ENCODE data around the gene VWA5A.
"Not testable (repeated sequence)": the region's sequence is repeated elsewhere in the genome, so short reads cannot be mapped to it uniquely, and the experiment has no call there.

VWA5A gene

DNA sequence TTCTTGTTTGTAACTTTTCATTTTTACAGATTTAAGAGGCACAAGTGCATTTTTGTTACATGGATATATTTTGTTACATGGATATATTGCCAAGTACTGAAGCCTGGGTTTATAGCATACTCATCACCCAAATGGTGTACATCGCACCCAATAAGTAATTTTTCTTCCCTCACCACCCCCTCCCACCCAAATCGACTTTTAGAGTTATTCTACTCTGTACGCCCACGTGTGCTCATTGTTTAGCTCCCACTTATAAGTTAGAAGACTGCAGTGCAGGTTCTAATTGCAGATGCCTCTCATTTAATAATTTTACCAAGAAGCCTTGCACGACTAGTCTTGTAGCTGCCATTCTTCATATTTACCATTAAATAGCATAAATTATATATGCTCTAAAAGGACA lies 20.5 kb upstream of the VWA5A start:
- no peak for DNase-seq (ENCODE audit: low read depth, low spot score)

DNA sequence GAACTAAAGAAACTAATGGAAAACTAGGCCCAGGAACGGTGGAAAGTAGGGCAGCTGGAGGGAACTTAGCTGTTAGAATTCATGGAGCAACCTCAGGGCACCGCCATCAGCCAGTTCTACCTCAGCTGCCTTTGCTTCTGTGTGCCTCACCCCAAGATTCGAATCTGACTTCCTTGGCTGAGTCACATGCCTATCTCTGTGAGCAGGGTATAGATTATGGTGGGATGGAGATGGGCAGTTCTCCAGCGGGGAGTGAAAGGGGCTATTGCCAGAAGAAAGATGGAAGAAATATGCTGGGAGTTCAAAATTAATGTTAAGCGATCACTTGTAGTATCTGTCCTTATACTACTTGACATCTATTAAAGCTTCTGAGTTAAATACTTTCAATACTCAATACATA lies 18.9 kb upstream of the VWA5A start:
- DNase-seq (ENCODE audit: low read depth, low spot score), result no peak

DNA sequence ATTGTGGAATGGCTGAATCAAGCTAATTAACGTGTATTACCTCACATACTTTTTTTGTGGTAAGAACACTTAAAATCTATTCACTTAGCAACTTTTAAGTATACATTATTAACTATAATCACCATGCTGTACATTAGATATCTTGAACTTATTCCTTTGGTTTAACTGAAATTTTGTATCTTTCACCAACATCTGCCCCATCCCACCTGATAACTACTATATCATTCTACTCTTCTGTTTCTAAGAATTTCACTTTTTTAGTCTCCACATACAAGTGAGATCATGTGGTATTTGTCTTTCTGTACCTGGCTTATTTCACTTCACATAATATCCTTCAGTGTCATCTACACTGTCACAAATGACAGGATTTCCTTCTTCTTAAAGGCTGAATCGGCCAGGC lies 17.1 kb upstream of the VWA5A start:
- DNase-seq (ENCODE audit: low read depth, low spot score), result no peak

DNA sequence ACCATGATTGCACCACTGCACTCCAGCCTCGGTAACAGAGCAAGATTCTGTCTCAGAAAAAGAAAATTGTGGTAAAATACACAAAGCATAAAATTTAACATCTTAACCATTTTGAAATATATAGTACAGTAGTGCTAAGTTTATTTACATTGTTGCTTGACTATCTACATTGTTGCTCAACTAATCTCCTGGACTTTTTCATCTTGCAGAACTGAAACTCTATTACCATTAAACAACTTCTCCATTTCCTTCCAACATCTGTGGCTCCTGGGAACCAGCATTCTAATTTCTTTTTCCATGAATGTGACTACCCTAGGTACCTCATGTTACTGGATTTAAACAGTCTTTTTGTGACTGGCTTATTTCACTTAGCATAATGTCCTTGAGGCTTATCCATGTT lies 13.5 kb upstream of the VWA5A start:
- no peak for DNase-seq (ENCODE audit: low read depth, low spot score)

DNA sequence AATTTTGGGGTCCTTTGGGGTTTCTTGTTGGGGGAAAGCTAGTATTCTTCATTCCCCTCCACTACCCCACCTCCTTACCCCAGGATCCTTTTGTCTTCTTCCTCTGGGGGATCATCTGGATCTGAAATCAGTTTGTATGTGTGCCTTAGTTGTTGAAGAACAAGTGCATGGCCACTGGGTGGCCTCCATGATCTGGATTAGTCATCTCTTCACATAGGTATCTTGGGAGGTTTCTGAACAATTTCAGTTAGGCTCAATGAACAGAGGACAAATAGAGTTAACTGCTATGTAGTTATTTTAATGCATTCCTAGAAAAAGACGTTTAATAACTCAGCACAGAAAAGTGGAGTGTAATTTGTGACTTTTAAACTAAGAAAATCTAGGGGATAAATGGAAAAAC lies 7.1 kb upstream of the VWA5A start:
- no peak for DNase-seq (ENCODE audit: low read depth, low spot score)

DNA sequence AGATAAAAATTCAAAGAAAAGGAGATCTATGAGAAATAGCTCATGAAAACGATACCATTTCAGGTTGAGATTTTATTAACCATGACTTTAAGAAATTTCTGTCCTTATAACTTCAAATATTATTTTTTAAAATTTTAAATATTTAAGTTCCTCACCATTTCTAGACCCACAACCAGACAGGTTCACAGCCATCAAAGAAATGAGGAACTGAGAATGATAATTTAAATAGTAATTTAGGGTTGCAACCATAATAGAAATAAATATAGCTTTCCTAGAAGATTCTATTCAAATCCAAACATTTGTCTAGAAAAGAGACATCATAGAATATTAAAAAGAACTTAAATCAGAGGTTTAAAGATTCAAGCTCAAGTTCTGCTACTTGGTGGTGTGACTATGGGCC lies 5.9 kb upstream of the VWA5A start:
- no peak for DNase-seq (ENCODE audit: low read depth, low spot score)

DNA sequence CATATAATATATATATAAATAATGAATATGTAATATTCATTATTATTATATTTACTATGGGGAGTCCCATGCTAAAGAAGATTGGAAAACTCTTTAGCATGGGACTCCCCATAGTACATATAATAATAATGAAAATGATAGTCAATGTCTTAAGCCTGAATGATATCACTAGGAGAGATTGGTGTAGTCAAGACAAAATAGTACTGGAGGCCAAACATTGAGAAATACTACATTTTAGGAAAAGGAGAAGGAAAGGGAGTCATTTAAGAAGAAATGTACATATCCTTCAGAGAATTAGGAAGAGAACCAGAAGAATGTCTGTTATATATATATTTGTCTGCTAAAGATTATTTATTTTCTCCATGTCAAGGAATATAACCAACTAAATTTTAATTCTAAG lies 5.0 kb upstream of the VWA5A start:
- DNase-seq (ENCODE audit: low read depth, low spot score), result no peak

DNA sequence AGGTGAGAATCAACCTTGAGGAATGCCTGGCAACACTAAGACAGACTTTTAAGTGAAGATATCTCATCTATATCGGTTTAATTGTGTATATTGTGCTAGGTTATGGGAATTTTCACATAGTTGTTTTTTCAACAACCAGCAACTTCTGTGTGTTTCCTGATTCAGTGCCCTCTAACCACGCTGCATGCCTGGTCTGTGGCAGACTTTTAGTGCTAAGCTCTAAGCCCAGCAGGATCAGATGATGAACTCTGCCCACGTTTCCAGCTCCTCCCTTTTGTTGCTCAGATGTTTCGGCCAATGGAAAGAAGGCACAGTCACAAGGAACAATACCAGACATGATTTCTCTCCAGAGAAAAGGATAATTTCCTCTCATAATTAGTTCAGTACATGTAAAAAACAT lies 1.4 kb upstream of the VWA5A start:
- no peak for DNase-seq (ENCODE audit: low read depth, low spot score)

DNA sequence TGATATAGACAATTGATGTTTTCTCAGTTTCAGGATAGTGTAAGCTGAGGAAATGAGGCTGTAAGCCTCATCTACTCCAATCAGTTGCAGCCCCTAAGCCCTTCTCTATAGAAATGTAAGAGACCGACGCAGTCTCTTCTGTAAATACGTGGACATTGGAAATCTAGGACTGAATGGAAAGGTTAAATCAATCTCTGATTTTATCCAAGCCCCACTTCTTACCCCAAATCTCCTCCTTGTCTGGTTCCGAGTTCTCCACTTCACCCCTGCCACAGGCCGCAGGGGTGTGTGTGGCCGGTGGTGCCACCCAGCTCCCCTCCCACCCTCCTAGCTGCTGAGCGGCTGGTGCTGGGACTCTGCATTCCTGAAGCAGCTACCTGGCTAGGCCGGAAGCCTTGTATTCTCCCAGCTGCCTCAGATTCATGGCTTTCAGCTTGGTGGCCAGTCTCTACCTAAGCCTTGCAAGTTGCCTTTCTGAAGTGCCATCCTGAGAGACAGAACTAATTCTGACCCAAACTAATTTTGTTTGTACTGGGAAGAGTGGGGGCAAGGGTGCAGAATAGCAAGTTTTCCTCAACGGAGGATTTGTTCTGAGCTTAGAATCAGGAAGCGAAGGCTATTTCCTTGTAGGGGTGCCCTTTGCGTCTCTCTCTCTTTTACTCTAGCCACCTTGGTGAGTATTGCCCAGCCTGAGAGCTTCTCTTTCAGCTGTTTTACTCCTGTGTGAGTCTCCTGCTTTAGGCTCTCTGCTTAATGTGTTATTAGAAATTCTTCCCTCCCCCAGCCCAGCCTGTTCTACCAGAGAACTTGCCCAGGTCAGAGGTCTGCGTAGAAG lies 749 bp downstream of the VWA5A start:
- DNase-seq (ENCODE audit: low read depth, low spot score), result no peak

DNA sequence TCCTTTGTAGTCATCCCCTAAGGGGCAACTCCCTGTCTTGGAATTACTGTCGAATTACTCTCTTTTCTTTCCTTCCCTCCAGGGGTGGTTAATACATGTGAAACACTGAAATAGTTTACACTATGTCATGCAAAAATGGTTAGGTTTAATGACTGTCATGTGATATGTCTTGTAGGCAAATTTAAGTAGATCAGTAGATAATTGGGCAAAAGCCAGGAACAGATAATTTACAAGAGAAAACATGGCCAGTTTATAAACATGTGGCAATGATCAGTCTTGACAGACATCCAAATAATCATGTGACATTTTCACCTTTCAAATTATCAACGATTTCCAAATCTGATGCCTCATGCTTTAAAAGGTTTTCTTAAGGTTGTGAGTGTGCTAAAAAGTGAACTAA lies 3.9 kb downstream of the VWA5A start:
- no peak for DNase-seq (ENCODE audit: low read depth, low spot score)

DNA sequence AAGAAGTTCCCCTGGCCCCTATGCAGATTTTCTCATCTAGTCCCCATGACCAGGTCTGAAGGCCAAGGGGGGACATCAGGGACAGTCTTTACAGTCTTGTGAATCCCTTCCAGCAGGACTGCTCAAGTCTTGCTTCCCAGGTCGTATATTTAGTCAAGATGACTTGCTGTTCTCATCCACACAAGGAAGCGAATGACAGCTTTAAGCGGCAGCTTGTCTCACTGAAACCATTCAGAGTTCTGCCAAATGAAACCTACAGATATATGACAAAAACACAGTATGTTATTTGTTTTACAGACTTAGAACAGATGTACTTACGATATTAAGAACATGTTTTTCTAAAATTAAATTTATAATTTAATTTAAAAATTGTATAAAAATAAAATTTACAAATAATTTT lies 5.6 kb downstream of the VWA5A start:
- DNase-seq (ENCODE audit: low read depth, low spot score), result no peak

DNA sequence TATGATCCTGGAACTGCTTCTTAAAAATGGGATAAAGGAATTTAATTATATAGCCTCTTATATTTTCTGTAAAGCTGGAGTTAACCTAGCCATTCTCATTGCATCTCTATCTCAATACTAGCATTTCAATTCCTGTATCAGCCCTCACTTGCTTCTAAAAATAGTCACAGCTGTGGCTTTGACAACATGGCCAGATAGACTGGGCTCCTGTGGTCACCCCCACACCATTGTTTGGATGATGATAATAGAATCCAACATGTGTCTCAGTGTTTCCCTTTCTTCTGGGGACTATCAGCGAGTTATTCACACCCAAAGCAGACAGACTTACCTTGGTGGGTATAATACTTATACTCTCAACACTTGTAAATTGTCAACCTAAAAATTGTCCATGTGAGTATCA lies 6.9 kb downstream of the VWA5A start:
- DNase-seq (ENCODE audit: low read depth, low spot score), result no peak

DNA sequence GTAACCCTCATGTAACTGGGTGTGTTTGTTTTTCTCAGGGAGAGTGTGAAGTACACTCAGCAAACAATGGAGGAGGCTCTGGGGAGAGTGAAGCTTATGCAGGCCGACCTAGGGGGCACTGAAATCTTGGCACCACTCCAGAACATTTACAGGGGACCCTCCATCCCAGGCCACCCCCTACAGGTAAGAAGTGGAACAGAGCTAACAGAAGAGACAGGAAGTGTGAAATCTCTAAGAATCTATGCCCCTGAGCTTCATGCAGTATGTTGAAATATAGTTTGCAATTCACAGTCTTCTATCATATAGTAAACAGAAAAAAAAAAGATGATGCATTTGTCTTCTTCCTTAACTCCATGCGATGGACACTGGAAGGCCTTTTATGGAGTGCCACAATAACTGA lies 8.4 kb downstream of the VWA5A start:
- no peak for DNase-seq (ENCODE audit: low read depth, low spot score)

DNA sequence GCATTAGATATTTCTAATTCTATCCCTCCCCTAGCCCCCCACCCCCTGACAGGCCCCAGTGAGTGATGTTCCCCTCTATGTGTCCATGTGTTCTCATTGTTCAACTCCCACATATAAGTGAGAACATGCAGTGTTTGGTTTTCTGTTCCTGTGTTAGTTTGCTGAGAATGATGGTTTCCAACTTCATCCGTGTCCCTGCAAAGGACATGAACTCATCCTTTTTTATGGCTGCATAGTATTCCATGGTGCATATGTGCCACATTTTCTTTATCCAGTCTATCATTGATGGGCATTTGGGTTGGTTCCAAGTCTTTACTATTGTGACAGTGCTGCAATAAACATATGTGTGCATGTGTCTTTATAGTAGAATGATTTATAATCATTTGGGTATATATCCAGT lies 11.9 kb downstream of the VWA5A start:
- DNase-seq (ENCODE audit: low read depth, low spot score), result not testable (repeated sequence)

DNA sequence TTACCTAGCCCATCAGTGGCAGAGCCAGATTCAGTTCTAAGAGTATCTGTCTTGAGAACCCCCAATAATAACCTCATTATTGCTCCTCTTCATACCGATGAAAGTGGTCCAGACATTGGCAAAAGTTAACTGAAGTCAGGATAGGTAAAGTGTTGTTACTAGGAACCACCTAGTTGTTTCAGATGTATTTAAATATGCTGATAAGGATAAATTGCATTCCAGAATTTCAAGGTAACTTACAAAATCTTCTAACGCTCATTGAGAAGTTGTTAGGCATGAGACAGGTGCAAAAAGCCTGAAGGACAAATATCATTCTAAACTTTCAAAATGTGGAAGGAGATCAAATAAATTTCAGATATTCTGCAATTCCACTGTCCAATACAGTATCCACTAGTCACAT lies 27.8 kb downstream of the VWA5A start:
- no peak for DNase-seq (ENCODE audit: low read depth, low spot score)

DNA sequence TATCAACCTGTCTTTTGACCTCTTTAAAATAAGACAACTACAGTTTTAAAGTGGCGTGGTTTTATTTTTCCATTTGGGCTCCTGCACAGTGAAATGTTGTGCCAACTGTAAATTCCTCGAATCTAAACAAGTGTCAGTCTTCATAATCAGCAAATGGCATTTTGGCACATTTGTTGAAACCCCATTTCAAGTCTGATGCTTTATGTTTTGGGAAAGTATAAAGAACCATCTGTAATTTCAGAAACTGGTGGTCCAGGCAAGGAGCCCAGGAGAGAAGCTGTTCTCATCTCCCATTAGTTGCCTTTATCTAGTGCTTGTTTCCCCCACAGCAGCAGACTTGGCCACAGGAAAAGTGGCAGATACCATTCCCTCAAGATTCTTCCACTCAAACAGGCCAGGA lies 32.7 kb downstream of the VWA5A start:
- DNase-seq (ENCODE audit: low read depth, low spot score), result no peak

DNA sequence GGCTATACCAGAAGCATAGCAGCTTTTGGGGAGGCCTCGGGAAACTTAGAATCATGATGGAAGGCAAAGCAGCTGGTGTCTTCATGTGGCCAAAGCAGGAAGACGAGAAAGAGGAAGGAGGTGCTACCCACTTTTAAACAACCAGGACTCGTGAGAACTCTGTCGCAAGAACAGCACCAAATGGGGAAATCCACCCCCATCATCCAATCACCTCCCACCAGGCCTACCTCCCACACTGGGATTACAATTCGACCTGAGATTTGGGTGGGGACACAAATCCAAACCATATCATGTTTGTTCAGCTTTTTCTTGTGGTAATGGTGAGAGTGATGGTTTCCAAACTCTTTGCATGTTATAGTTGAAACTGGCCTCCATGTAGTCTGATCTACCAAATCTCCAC lies 35.4 kb downstream of the VWA5A start:
- no peak for DNase-seq (ENCODE audit: low read depth, low spot score)

DNA sequence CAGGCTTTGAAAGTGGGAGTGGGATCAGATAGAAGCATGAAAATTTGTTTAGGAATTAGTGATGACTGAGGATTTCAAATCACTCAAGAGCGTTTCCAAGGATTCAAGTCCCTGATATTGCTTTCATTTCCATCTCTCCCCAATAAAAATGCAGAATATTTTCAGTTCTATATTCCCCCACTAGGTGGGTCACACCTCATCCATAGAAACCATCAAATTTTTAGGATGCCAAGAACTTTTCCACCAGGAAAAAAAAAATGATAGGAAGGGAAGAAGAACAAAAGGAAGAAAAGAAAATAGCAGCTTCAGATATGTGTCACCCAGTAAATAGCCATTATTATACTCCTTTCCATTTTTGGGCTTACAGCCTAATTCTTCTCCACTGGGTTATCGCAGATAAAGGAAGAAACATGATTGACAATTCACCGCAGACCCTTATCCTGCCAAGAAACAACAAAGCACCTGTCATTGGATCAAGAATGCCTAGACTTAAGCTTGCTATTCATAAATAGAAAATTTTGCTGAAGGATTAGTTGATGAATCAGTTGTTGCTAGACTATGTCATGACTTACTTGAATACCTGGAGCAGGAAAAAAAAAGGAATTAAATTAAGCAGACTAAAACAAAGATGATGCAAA lies 37.6 kb downstream of the VWA5A start:
- DNase-seq (ENCODE audit: low read depth, low spot score), result no peak

DNA sequence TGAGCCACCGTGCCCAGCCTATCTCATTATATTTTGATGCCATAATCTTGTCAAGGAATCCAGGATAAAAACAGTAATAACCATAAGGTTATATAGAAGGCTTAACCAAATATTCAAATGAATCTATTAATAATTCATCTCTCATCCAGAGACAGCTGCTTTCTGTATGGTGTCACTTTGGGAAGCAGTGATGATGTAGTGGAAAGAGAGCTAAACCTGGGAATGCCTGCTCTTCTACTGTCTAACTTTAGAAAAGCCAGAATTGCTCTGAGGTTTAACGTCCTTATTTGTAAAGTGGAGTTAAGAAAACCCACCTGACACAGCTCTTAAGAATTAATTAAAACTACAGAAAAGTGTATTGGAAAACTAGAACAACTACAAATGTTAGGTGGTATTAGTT lies 38.6 kb downstream of the VWA5A start:
- no peak for DNase-seq (ENCODE audit: low read depth, low spot score)

DNA sequence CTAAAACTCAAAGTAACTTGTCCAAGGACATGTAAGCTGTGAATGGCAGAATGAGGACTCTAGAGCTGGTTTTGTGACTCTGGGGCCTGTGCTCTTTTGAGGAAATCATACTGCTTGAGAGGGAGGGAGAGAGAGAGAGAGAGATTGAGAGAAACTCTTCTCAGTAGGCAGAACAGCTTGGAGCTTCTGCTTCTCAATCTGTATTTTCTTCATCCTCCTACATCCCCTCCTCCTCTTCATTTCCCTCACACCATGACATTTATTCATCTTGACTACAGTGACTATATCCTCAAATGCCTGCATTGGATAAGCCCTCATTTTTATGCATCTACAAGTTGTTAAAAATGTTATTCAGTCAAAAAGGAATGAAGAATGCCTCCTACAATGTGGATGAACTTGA lies 44.2 kb downstream of the VWA5A start:
- DNase-seq (ENCODE audit: low read depth, low spot score), result no peak

DNA sequence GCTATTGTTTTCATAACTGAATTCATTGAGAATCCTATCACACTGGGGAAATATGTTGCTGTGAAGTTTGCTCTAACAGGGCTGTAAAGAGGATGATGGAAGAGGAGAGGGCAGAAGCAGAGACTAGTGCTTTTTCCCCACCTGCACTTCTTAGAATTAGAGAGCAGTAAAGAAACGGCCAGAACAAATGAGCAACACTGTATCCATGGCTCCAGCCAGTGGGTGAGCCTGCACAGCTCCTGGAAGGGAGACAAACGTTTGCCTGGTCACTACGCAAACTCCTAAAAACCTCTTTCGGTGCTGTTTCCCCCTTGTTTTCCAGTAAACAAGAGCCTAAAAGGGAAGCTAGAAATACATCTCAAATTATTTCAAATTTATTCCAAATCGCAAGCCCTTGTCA lies 45.7 kb downstream of the VWA5A start:
- no peak for DNase-seq (ENCODE audit: low read depth, low spot score)

DNA sequence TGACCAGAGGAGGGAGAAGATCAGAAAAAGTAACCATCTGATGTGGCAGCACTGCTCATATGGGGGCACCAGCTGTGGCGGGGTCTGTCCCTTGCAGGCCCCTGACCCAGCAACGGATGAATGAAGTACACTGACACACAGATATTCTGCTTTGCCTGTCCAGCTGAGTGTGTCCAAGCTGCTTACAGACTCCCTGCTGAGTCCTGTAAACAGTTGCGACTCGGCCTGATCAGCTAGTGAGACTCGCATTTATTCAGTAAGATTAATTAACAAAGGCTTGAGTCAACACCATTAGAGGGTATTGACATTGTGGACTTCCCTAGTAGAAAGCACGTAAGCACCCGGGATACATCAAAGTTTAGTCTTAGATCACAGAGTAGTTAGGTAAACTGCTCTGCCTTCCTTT lies 52.6 kb downstream of the VWA5A start:
- DNase-seq (ENCODE audit: low read depth, low spot score), result no peak

DNA sequence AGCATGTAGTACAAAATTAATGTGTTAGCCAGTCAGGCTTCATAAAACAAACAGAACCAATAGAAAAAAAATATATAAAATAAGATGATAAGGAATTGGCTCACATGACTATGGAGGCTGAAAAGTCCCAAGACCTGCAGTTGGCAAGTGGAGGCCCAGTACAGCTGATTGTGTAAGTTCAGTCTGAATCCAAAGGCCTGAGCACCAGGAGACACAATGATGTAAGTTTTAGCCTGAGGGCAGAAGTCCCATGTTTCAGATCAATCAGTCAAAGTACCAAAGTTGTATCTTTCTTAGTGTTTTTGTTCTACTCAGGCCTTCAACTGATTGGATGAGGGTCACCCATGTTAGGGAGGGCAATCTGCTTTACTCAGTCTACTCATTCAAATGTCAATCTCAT lies 53.5 kb downstream of the VWA5A start:
- DNase-seq (ENCODE audit: low read depth, low spot score), result no peak

DNA sequence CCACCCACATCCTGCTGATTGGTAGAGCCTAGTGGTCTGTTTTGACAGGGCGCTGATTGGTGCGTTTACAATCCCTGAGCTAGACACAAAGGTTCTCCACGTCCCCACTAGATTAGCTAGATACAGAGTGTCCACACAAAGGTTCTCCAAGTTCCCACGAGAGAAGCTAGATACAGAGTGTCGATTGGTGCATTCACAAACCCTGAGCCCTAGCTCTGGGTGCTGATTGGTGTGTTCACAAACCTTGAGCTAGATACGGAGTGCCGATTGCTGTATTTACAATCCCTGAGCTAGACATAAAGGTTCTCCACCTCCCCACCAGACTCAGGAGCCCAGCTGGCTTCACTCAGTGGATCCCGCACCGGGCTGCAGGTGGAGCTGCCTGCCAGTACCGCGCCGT lies 55.1 kb downstream of the VWA5A start:
- DNase-seq (ENCODE audit: low read depth, low spot score), result not testable (repeated sequence)
